ENCODE data around the gene ARFGEF2. TPM values are rescaled to one million over a fixed set of nuclear protein-coding genes. Genes with fewer than 3 reads are reported as not detected.

Gene ARFGEF2
- total and polyA plus RNA-seq, 10 of the 15 experiments (the other 5 are each of a cell fraction or from before 2014, with no cell fraction given), result 5.2 to 24.1 (median 17.7) TPM

DNA sequence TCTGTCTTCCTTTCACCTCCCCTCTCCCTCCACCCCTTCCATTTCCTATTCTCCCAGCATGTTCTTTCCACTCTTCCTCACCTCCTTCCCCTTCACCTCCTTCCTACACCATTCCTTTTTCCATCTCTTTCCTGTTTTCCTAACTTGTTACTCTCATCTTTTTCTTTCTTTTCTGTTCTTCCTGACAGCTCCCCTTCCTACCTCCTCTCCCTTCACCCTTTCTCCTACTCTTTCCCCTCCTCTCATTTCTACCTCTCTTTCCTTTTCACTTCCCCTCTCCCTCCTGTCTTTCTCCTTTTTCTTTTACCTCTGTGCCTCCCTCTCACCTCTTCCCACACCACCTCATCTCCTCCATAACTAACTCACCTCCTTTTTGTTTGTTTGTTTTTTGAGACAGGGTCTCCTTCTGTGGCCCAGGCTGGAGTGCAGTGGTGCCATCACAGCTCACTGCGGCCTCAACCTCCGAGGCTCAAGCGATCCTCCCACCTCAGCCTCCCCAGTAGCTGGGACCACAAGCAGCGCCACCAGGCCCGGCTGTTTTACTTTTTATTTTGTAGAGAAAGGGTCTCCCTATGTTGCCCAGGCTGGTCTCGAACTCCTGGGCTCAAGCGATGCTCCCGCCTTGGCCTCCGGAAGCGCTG lies 864 bp upstream of the ARFGEF2 start (continued):
- TF ChIP-seq, protein P1, sequence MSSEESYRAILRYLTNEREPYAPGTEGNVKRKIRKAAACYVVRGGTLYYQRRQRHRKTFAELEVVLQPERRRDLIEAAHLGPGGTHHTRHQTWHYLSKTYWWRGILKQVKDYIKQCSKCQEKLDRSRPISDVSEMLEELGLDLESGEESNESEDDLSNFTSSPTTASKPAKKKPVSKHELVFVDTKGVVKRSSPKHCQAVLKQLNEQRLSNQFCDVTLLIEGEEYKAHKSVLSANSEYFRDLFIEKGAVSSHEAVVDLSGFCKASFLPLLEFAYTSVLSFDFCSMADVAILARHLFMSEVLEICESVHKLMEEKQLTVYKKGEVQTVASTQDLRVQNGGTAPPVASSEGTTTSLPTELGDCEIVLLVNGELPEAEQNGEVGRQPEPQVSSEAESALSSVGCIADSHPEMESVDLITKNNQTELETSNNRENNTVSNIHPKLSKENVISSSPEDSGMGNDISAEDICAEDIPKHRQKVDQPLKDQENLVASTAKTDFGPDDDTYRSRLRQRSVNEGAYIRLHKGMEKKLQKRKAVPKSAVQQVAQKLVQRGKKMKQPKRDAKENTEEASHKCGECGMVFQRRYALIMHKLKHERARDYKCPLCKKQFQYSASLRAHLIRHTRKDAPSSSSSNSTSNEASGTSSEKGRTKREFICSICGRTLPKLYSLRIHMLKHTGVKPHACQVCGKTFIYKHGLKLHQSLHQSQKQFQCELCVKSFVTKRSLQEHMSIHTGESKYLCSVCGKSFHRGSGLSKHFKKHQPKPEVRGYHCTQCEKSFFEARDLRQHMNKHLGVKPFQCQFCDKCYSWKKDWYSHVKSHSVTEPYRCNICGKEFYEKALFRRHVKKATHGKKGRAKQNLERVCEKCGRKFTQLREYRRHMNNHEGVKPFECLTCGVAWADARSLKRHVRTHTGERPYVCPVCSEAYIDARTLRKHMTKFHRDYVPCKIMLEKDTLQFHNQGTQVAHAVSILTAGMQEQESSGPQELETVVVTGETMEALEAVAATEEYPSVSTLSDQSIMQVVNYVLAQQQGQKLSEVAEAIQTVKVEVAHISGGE (CRISPR knock-in tag; IDR thresholded peaks at IDR 0.05), result no peak
- no peak for TF ChIP-seq SMAD5 (IDR thresholded peaks at IDR 0.05; ENCODE audit: low read depth)
- TF ChIP-seq, protein P2, sequence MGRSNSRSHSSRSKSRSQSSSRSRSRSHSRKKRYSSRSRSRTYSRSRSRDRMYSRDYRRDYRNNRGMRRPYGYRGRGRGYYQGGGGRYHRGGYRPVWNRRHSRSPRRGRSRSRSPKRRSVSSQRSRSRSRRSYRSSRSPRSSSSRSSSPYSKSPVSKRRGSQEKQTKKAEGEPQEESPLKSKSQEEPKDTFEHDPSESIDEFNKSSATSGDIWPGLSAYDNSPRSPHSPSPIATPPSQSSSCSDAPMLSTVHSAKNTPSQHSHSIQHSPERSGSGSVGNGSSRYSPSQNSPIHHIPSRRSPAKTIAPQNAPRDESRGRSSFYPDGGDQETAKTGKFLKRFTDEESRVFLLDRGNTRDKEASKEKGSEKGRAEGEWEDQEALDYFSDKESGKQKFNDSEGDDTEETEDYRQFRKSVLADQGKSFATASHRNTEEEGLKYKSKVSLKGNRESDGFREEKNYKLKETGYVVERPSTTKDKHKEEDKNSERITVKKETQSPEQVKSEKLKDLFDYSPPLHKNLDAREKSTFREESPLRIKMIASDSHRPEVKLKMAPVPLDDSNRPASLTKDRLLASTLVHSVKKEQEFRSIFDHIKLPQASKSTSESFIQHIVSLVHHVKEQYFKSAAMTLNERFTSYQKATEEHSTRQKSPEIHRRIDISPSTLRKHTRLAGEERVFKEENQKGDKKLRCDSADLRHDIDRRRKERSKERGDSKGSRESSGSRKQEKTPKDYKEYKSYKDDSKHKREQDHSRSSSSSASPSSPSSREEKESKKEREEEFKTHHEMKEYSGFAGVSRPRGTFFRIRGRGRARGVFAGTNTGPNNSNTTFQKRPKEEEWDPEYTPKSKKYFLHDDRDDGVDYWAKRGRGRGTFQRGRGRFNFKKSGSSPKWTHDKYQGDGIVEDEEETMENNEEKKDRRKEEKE (IDR thresholded peaks at IDR 0.05), result no peak
- TF ChIP-seq, protein P3, sequence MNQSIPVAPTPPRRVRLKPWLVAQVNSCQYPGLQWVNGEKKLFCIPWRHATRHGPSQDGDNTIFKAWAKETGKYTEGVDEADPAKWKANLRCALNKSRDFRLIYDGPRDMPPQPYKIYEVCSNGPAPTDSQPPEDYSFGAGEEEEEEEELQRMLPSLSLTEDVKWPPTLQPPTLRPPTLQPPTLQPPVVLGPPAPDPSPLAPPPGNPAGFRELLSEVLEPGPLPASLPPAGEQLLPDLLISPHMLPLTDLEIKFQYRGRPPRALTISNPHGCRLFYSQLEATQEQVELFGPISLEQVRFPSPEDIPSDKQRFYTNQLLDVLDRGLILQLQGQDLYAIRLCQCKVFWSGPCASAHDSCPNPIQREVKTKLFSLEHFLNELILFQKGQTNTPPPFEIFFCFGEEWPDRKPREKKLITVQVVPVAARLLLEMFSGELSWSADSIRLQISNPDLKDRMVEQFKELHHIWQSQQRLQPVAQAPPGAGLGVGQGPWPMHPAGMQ (IDR thresholded peaks at IDR 0.05; ENCODE audit: borderline replicate concordance), result peak; percentile 49; the same call in 1 of the 2 replicates
- TF ChIP-seq, protein P4, sequence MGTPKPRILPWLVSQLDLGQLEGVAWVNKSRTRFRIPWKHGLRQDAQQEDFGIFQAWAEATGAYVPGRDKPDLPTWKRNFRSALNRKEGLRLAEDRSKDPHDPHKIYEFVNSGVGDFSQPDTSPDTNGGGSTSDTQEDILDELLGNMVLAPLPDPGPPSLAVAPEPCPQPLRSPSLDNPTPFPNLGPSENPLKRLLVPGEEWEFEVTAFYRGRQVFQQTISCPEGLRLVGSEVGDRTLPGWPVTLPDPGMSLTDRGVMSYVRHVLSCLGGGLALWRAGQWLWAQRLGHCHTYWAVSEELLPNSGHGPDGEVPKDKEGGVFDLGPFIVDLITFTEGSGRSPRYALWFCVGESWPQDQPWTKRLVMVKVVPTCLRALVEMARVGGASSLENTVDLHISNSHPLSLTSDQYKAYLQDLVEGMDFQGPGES (IDR thresholded peaks at IDR 0.05), result no peak
- TF ChIP-seq HDGF (IDR thresholded peaks at IDR 0.05), result peak; percentile 37; the same call in 1 of the 2 replicates
- TF ChIP-seq STAT3 (IDR thresholded peaks at IDR 0.05; ENCODE audit: low read depth, low read length), result no peak
- TF ChIP-seq NFXL1 (IDR thresholded peaks at IDR 0.05; ENCODE audit: borderline replicate concordance), result peak; percentile 35; the same call in 1 of the 2 replicates
- TF ChIP-seq POLR2A (IDR thresholded peaks at IDR 0.05; ENCODE audit: low read depth, low read length), result no peak
- TF ChIP-seq, protein P5, sequence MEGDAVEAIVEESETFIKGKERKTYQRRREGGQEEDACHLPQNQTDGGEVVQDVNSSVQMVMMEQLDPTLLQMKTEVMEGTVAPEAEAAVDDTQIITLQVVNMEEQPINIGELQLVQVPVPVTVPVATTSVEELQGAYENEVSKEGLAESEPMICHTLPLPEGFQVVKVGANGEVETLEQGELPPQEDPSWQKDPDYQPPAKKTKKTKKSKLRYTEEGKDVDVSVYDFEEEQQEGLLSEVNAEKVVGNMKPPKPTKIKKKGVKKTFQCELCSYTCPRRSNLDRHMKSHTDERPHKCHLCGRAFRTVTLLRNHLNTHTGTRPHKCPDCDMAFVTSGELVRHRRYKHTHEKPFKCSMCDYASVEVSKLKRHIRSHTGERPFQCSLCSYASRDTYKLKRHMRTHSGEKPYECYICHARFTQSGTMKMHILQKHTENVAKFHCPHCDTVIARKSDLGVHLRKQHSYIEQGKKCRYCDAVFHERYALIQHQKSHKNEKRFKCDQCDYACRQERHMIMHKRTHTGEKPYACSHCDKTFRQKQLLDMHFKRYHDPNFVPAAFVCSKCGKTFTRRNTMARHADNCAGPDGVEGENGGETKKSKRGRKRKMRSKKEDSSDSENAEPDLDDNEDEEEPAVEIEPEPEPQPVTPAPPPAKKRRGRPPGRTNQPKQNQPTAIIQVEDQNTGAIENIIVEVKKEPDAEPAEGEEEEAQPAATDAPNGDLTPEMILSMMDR (IDR thresholded peaks at IDR 0.05 in 2 of 3, conservative IDR thresholded peaks at IDR 0.05 in 1 of 3; ENCODE audit: control insufficient read depth in 2 of 3, extremely low read depth in 1 of 3, insufficient read depth in 1 of 3, low read depth in 3 of 3, low read length in 3 of 3), result no peak
- TF ChIP-seq NFIC (IDR thresholded peaks at IDR 0.05; ENCODE audit: low read depth, low read length), result no peak
- peak; percentile 48 for TF ChIP-seq SMAD1 (IDR thresholded peaks at IDR 0.05; ENCODE audit: low read depth, partially characterized antibody)
- TF ChIP-seq, protein P6, sequence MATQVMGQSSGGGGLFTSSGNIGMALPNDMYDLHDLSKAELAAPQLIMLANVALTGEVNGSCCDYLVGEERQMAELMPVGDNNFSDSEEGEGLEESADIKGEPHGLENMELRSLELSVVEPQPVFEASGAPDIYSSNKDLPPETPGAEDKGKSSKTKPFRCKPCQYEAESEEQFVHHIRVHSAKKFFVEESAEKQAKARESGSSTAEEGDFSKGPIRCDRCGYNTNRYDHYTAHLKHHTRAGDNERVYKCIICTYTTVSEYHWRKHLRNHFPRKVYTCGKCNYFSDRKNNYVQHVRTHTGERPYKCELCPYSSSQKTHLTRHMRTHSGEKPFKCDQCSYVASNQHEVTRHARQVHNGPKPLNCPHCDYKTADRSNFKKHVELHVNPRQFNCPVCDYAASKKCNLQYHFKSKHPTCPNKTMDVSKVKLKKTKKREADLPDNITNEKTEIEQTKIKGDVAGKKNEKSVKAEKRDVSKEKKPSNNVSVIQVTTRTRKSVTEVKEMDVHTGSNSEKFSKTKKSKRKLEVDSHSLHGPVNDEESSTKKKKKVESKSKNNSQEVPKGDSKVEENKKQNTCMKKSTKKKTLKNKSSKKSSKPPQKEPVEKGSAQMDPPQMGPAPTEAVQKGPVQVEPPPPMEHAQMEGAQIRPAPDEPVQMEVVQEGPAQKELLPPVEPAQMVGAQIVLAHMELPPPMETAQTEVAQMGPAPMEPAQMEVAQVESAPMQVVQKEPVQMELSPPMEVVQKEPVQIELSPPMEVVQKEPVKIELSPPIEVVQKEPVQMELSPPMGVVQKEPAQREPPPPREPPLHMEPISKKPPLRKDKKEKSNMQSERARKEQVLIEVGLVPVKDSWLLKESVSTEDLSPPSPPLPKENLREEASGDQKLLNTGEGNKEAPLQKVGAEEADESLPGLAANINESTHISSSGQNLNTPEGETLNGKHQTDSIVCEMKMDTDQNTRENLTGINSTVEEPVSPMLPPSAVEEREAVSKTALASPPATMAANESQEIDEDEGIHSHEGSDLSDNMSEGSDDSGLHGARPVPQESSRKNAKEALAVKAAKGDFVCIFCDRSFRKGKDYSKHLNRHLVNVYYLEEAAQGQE (IDR thresholded peaks at IDR 0.05; ENCODE audit: low read depth, low read length), result no peak
